GM12878 (cell line): ENCODE results near the gene DCLK2. TPM values are rescaled to one million over a fixed set of nuclear protein-coding genes. Genes with fewer than 3 reads are reported as not detected.

Source experiments
- ATAC-seq: fragments of 200-7000 bp; cut with Tn5 transposase; 3 replicates; pipeline ENCODE4 v1.9.1; 2020; ENCODE audit warnings: mild to moderate bottlenecking, moderate library complexity
- BruUV-seq: library from RNA; stranded (reverse); fragments of 400-500 nt; replicated peaks from 2 replicates; lab custom pipeline; 2021; lab: Mats Ljungman, UMichigan
- CTCF ChIA-PET: fragments of 300-600 bp; sonication (Branson Sonifier 250); formaldehyde crosslinking; extraction: SDS; loops from one replicate; lab custom pipeline; 2021; ENCODE audit warnings: inconsistent platforms; lab: Yijun Ruan, JAX
- POLR2A ChIA-PET: fragments of 350-600 bp; formaldehyde crosslinking; extraction: SDS; loops from one replicate; lab custom pipeline; 2021; ENCODE audit warnings: inconsistent platforms; lab: Charles Lee
- RAD21 ChIA-PET: fragments of 300-600 bp; sonication (Branson Sonifier 250); formaldehyde crosslinking; loops from one replicate; lab custom pipeline; 2023; ENCODE audit warnings: antibody characterized with exemption; ENCODE audit not compliant: unreplicated experiment; lab: Charles Lee
- SMC1A ChIA-PET: fragments of 300-600 bp; sonication (Branson Sonifier 250); formaldehyde crosslinking; loops from one replicate; lab custom pipeline; 2023; ENCODE audit not compliant: unreplicated experiment, uncharacterized antibody; lab: Charles Lee
- DNase-seq: peaks from one replicate; pipeline ENCODE4 v3.0.0-alpha.2; 2011; ENCODE audit warnings: low read depth, low spot score
- FAIRE-seq: peaks from 3 replicates; lab custom pipeline; 2011; peaks lifted over from hg19 to GRCh38; lab: Jason Lieb, UNC
- H2AFZ ChIP-seq: 2 replicates; pipeline ENCODE4 v1.6.0; 2011; ENCODE audit warnings: low read depth, low read length, control low read depth; ENCODE audit not compliant: control insufficient read depth
- H3K27ac ChIP-seq: 2 replicates; pipeline ENCODE4 v1.5.1; 2011; ENCODE audit warnings: control low read depth; ENCODE audit not compliant: control insufficient read depth, insufficient read depth
- H3K27me3 ChIP-seq, 2 experiments: replicated peaks in 1 of 2; 2 replicates each; pipeline versions ENCODE4 v1.6.0 to v1.6.1; 2011; ENCODE audit warnings: low read length in 1 of 2; ENCODE audit not compliant: control insufficient read depth in 2 of 2, insufficient read depth in 2 of 2
- H3K36me3 ChIP-seq, 2 experiments: 2 replicates each; pipeline ENCODE4 v1.5.1; 2011; ENCODE audit warnings: low read length in 1 of 2; ENCODE audit not compliant: control insufficient read depth in 2 of 2, insufficient read depth in 2 of 2
- H3K4me1 ChIP-seq: 2 replicates; pipeline ENCODE4 v1.6.1; 2011; ENCODE audit warnings: mild to moderate bottlenecking, low read length, moderate library complexity, mixed read lengths; ENCODE audit not compliant: control insufficient read depth, insufficient read depth
- H3K4me2 ChIP-seq: 2 replicates; pipeline ENCODE4 v1.6.0; 2011; ENCODE audit warnings: control low read depth; ENCODE audit not compliant: control insufficient read depth, insufficient read depth
- H3K4me3 ChIP-seq: fragments of 200-600 bp; sonication (generic); 2 replicates; pipeline ENCODE4 v1.5.1; 2016
- H3K79me2 ChIP-seq: 2 replicates; pipeline ENCODE4 v1.6.0; 2011; ENCODE audit warnings: low read length; ENCODE audit not compliant: control insufficient read depth, insufficient read depth
- H3K9ac ChIP-seq: 2 replicates; pipeline ENCODE4 v1.8.0; 2011; ENCODE audit warnings: low read length, control low read depth, mixed read lengths; ENCODE audit not compliant: control insufficient read depth, insufficient read depth
- H3K9me3 ChIP-seq: replicated peaks from 3 replicates; pipeline ENCODE4 v1.5.1; 2011; ENCODE audit warnings: mild to moderate bottlenecking, low read length; ENCODE audit not compliant: control insufficient read depth, insufficient read depth
- H4K20me1 ChIP-seq: 2 replicates; pipeline ENCODE4 v1.6.0; 2011; ENCODE audit not compliant: control insufficient read depth, insufficient read depth
- CREB1 ChIP-seq: IDR thresholded peaks from 2 replicates; pipeline ENCODE4 v1.6.1; 2012; ENCODE audit warnings: low read depth, mild to moderate bottlenecking, inconsistent platforms
- DPF2 ChIP-seq: fragments of 450-650 bp; IDR thresholded peaks from 2 replicates; pipeline ENCODE4 v1.6.1; 2017; ENCODE audit warnings: mild to moderate bottlenecking
- NBN ChIP-seq: fragments of 450-650 bp; IDR thresholded peaks from 2 replicates; pipeline ENCODE4 v1.6.1; 2016
- ZNF24 ChIP-seq: fragments of 450-650 bp; IDR thresholded peaks from 2 replicates; pipeline ENCODE4 v1.6.1; 2017; ENCODE audit warnings: antibody characterized with exemption, mild to moderate bottlenecking
- WGBS: methylation state at CpG from one replicate; pipeline ENCODE4 v1.1.6; 2016; ENCODE audit warnings: low lambda C conversion rate; ENCODE audit not compliant: insufficient replicate concordance, insufficient coverage; ENCODE audit errors: missing lambda C conversion rate; 5-methylcytosine and 5-hydroxymethylcytosine counted together
- in situ Hi-C: fragments of 300-500 bp; cut with MboI; formaldehyde crosslinking; loops from 9 replicates; pipeline ENCODE4 v1.14.3; 2018; ENCODE audit warnings: mixed read lengths
- intact Hi-C: fragments of 100-400 bp; cut with micrococcal nuclease; formaldehyde crosslinking; loops from one replicate; pipeline ENCODE4 v1.14.2; 2022; ENCODE audit not compliant: unreplicated experiment
- polyA plus RNA-seq, 11 experiments: library from polyadenylated mRNA; depleted of rRNA in 4 of 11; unstranded in 6 of 11; stranded (reverse) in 5 of 11; fragments of >200 nt; fragmentation: Nextera tagmentation in 4 of 11; fragmentation: Illumina TruSeq in 1 of 11; extraction: Ambion mirVana in 4 of 11; extraction: Trizol in 1 of 11; gene quantifications; 1 replicate in 1 of 11; 2 replicates in 10 of 11; pipeline versions ENCODE4 v1.2.1 to v1.2.3, GENCODE V29; 2011 to 2016; ENCODE audit warnings: inconsistent platforms in 2 of 11, missing spikeins in 2 of 11, low read depth in 1 of 11
- total RNA-seq, 4 experiments: library from RNA; depleted of rRNA in 3 of 4; stranded (reverse); fragments of >200 nt in 3 of 4; fragmentation: Illumina TruSeq in 1 of 4; extraction: Trizol in 1 of 4; gene quantifications; 2 replicates each; pipeline versions ENCODE4 v1.2.1 to v1.2.3, GENCODE V29; 2013 to 2021
- TF ChIP-seq, protein P1 (sequence below): IDR thresholded peaks from 2 replicates; pipeline ENCODE4 v1.6.1; 2011; ENCODE audit warnings: borderline replicate concordance, low read depth, mild to moderate bottlenecking, moderate library complexity, low read length; ENCODE audit not compliant: insufficient read depth, poor library complexity, severe bottlenecking
- TF ChIP-seq, protein P2 (sequence below): IDR thresholded peaks from 2 replicates; pipeline ENCODE4 v1.6.1; 2012; ENCODE audit warnings: low read length, inconsistent platforms

Gene DCLK2
- total and polyA plus RNA-seq, 10 of the 15 experiments (the other 5 are each of a cell fraction or from before 2014, with no cell fraction given) = not detected

DNA sequence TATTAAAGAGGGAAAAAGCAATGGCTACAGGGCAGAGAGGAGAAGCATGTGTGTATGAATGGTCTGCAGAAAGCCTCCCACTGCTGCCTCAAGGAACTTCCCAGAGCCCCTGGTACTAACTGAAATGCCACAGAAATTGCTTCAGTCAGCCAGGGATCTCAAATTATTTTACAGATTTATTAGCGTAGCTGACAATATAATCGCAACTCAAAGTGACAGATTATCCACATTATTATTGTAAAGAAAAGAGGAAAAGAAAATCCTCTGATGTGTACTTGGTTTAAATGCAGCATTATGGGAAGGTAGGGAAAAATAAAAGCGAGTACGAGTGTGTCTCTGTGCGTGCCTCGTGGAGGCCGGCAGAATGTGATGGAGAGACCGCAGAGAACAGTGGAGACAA is 202.7 kb downstream of the DCLK2 start:
- POLR2A ChIA-PET = no interaction called here
- FAIRE-seq (no peak), DNase-seq (no peak), ATAC-seq (no peak)
- RAD21 ChIA-PET = no interaction called here
- H3K27ac ChIP-seq = no peak overlapping the region
- no peaks in the 10 kb centered on the region for H3K79me2 ChIP-seq
- H3K4me1 ChIP-seq = no peaks in the 10 kb centered on the region
- no peak overlapping the region for H3K9ac ChIP-seq
- in situ Hi-C loops = no loop called here
- TF ChIP-seq, protein P1, sequence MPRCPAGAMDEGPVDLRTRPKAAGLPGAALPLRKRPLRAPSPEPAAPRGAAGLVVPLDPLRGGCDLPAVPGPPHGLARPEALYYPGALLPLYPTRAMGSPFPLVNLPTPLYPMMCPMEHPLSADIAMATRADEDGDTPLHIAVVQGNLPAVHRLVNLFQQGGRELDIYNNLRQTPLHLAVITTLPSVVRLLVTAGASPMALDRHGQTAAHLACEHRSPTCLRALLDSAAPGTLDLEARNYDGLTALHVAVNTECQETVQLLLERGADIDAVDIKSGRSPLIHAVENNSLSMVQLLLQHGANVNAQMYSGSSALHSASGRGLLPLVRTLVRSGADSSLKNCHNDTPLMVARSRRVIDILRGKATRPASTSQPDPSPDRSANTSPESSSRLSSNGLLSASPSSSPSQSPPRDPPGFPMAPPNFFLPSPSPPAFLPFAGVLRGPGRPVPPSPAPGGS = no peak
- no peak for TF ChIP-seq CREB1
- no peak for TF ChIP-seq ZNF24
- TF ChIP-seq DPF2 = no peak
- TF ChIP-seq, protein P2, sequence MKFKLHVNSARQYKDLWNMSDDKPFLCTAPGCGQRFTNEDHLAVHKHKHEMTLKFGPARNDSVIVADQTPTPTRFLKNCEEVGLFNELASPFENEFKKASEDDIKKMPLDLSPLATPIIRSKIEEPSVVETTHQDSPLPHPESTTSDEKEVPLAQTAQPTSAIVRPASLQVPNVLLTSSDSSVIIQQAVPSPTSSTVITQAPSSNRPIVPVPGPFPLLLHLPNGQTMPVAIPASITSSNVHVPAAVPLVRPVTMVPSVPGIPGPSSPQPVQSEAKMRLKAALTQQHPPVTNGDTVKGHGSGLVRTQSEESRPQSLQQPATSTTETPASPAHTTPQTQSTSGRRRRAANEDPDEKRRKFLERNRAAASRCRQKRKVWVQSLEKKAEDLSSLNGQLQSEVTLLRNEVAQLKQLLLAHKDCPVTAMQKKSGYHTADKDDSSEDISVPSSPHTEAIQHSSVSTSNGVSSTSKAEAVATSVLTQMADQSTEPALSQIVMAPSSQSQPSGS = no peak
- TF ChIP-seq NBN = no peak
- H3K27me3 ChIP-seq = no peaks in the 10 kb centered on the region
- BruUV-seq = no TSS peak
- H4K20me1 ChIP-seq = no peaks in the 10 kb centered on the region
- CTCF ChIA-PET = no interaction called here
- H3K9me3 ChIP-seq = no peaks in the 10 kb centered on the region; the same call in 2 of the 3 replicates
- 97% methylated on average over 8 of the region's 8 CpGs for WGBS
- intact Hi-C loops = no loop called here
- SMC1A ChIA-PET = interaction anchor here (0.7 kb wide), 1 partner anchor 275 kb away, joined by 3 read pairs; no protein-coding TSS in a partner anchor
- H2AFZ ChIP-seq = no peak overlapping the region
- H3K4me3 ChIP-seq = no peak overlapping the region
- no peak overlapping the region for H3K4me2 ChIP-seq
- H3K36me3 ChIP-seq = peaks cover 0 to 14% of the 10 kb centered on the region in 2 experiments; a peak in 2 of 4 replicates
